GM23338 (cell line): Measurements from ENCODE around the gene GNA12.
"Not testable (repeated sequence)": the region's sequence is repeated elsewhere in the genome, so short reads cannot be mapped to it uniquely, and the experiment has no call there.

Experiments used
- CREB1 ChIP-seq: fragments of 250-450 bp; sonication (Bioruptor Pico); IDR thresholded peaks from 2 replicates; pipeline ENCODE4 v1.5.0; 2020; ENCODE audit warnings: low read depth, mild to moderate bottlenecking, moderate library complexity
- EZH2 ChIP-seq: fragments of 200-600 bp; sonication (generic); IDR thresholded peaks from one replicate; pipeline ENCODE4 v1.8.0; 2017; ENCODE audit warnings: antibody characterized with exemption, mild to moderate bottlenecking, low read depth; ENCODE audit not compliant: unreplicated experiment
- EZH2phosphoT487 ChIP-seq: fragments of 200-600 bp; sonication (generic); IDR thresholded peaks from one replicate; pipeline ENCODE4 v1.8.1; 2018; ENCODE audit warnings: antibody characterized with exemption; ENCODE audit not compliant: unreplicated experiment
- JUNB ChIP-seq: IDR thresholded peaks from one replicate; pipeline ENCODE4 v1.6.1; 2016; ENCODE audit warnings: antibody characterized with exemption; ENCODE audit not compliant: unreplicated experiment
- NANOG ChIP-seq: IDR thresholded peaks from 2 replicates; pipeline ENCODE4 v1.6.1; 2016; ENCODE audit warnings: antibody characterized with exemption, borderline replicate concordance
- POLR2AphosphoS5 ChIP-seq: IDR thresholded peaks from 2 replicates; pipeline ENCODE4 v1.6.1; 2016; ENCODE audit warnings: antibody characterized with exemption, low read depth
- STAT1 ChIP-seq: IDR thresholded peaks from one replicate; pipeline ENCODE4 v1.6.1; 2016; ENCODE audit warnings: antibody characterized with exemption; ENCODE audit not compliant: unreplicated experiment
- ZNF331 ChIP-seq: fragments of 250-450 bp; sonication (Bioruptor Pico); IDR thresholded peaks from 2 replicates; pipeline ENCODE4 v1.5.0; 2020; ENCODE audit warnings: low read depth, mild to moderate bottlenecking, moderate library complexity
- TF ChIP-seq, protein P1 (sequence below), 2 experiments: fragments of 200-600 bp in 1 of 2; sonication (generic) in 1 of 2; conservative IDR thresholded peaks; 2 replicates each; pipeline versions ENCODE4 v1.5.1 to v1.6.1; 2016 to 2017; ENCODE audit warnings: antibody characterized with exemption in 2 of 2, low read depth in 2 of 2, mild to moderate bottlenecking in 2 of 2, moderate library complexity in 1 of 2
- TF ChIP-seq, protein P2 (sequence below): IDR thresholded peaks from 2 replicates; pipeline ENCODE4 v1.6.1; 2016; ENCODE audit warnings: antibody characterized with exemption
- TF ChIP-seq, protein P3 (sequence below): IDR thresholded peaks from one replicate; pipeline ENCODE4 v1.6.1; 2018; ENCODE audit warnings: antibody characterized with exemption; ENCODE audit not compliant: unreplicated experiment
- TF ChIP-seq, protein P4 (sequence below): fragments of 250-450 bp; sonication (Bioruptor Pico); IDR thresholded peaks from 2 replicates; pipeline ENCODE4 v1.5.0; 2020; ENCODE audit warnings: mild to moderate bottlenecking, moderate library complexity

DNA sequence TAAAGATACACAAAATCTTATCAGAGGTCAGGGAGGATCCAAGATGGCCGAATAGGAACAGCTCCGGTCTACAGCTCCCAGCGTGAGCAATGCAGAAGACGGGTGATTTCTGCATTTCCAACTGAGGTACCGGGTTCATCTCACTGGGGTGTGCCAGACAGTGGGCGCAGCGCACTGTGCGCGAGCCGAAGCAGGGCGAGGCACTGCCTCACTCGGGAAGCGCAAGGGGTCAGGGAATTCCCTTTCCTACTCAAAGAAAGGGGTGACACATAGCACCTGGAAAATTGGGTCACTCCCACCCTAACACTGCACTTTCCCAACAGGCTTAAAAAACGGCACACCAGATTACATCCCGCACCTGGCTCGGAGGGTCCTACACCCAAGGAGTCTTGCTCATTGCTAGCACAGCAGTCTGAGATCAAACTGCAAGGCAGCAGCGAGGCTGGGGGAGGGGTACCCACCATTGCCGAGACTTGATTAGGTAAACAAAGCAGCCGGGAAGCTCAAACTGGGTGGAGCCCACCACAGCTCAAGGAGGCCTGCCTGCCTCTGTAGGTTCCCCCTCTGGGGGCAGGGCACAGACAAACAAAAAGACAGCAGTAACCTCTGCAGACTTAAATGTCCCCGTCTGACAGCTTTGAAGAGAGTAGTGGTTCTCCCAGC lies 100.5 kb downstream of the GNA12 start:
- TF ChIP-seq, protein P1, sequence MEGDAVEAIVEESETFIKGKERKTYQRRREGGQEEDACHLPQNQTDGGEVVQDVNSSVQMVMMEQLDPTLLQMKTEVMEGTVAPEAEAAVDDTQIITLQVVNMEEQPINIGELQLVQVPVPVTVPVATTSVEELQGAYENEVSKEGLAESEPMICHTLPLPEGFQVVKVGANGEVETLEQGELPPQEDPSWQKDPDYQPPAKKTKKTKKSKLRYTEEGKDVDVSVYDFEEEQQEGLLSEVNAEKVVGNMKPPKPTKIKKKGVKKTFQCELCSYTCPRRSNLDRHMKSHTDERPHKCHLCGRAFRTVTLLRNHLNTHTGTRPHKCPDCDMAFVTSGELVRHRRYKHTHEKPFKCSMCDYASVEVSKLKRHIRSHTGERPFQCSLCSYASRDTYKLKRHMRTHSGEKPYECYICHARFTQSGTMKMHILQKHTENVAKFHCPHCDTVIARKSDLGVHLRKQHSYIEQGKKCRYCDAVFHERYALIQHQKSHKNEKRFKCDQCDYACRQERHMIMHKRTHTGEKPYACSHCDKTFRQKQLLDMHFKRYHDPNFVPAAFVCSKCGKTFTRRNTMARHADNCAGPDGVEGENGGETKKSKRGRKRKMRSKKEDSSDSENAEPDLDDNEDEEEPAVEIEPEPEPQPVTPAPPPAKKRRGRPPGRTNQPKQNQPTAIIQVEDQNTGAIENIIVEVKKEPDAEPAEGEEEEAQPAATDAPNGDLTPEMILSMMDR (conservative IDR thresholded peaks at IDR 0.05; ENCODE audit: low read depth in 2 of 2): not testable (repeated sequence)
- TF ChIP-seq POLR2AphosphoS5; EZH2phosphoT487; ZNF331; JUNB; CREB1 (CRISPR knock-in tag); EZH2; NANOG; STAT1: not testable (repeated sequence)
- TF ChIP-seq, protein P2, sequence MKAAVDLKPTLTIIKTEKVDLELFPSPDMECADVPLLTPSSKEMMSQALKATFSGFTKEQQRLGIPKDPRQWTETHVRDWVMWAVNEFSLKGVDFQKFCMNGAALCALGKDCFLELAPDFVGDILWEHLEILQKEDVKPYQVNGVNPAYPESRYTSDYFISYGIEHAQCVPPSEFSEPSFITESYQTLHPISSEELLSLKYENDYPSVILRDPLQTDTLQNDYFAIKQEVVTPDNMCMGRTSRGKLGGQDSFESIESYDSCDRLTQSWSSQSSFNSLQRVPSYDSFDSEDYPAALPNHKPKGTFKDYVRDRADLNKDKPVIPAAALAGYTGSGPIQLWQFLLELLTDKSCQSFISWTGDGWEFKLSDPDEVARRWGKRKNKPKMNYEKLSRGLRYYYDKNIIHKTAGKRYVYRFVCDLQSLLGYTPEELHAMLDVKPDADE: not testable (repeated sequence)
- TF ChIP-seq, protein P3, sequence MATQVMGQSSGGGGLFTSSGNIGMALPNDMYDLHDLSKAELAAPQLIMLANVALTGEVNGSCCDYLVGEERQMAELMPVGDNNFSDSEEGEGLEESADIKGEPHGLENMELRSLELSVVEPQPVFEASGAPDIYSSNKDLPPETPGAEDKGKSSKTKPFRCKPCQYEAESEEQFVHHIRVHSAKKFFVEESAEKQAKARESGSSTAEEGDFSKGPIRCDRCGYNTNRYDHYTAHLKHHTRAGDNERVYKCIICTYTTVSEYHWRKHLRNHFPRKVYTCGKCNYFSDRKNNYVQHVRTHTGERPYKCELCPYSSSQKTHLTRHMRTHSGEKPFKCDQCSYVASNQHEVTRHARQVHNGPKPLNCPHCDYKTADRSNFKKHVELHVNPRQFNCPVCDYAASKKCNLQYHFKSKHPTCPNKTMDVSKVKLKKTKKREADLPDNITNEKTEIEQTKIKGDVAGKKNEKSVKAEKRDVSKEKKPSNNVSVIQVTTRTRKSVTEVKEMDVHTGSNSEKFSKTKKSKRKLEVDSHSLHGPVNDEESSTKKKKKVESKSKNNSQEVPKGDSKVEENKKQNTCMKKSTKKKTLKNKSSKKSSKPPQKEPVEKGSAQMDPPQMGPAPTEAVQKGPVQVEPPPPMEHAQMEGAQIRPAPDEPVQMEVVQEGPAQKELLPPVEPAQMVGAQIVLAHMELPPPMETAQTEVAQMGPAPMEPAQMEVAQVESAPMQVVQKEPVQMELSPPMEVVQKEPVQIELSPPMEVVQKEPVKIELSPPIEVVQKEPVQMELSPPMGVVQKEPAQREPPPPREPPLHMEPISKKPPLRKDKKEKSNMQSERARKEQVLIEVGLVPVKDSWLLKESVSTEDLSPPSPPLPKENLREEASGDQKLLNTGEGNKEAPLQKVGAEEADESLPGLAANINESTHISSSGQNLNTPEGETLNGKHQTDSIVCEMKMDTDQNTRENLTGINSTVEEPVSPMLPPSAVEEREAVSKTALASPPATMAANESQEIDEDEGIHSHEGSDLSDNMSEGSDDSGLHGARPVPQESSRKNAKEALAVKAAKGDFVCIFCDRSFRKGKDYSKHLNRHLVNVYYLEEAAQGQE: not testable (repeated sequence)
- TF ChIP-seq, protein P4, sequence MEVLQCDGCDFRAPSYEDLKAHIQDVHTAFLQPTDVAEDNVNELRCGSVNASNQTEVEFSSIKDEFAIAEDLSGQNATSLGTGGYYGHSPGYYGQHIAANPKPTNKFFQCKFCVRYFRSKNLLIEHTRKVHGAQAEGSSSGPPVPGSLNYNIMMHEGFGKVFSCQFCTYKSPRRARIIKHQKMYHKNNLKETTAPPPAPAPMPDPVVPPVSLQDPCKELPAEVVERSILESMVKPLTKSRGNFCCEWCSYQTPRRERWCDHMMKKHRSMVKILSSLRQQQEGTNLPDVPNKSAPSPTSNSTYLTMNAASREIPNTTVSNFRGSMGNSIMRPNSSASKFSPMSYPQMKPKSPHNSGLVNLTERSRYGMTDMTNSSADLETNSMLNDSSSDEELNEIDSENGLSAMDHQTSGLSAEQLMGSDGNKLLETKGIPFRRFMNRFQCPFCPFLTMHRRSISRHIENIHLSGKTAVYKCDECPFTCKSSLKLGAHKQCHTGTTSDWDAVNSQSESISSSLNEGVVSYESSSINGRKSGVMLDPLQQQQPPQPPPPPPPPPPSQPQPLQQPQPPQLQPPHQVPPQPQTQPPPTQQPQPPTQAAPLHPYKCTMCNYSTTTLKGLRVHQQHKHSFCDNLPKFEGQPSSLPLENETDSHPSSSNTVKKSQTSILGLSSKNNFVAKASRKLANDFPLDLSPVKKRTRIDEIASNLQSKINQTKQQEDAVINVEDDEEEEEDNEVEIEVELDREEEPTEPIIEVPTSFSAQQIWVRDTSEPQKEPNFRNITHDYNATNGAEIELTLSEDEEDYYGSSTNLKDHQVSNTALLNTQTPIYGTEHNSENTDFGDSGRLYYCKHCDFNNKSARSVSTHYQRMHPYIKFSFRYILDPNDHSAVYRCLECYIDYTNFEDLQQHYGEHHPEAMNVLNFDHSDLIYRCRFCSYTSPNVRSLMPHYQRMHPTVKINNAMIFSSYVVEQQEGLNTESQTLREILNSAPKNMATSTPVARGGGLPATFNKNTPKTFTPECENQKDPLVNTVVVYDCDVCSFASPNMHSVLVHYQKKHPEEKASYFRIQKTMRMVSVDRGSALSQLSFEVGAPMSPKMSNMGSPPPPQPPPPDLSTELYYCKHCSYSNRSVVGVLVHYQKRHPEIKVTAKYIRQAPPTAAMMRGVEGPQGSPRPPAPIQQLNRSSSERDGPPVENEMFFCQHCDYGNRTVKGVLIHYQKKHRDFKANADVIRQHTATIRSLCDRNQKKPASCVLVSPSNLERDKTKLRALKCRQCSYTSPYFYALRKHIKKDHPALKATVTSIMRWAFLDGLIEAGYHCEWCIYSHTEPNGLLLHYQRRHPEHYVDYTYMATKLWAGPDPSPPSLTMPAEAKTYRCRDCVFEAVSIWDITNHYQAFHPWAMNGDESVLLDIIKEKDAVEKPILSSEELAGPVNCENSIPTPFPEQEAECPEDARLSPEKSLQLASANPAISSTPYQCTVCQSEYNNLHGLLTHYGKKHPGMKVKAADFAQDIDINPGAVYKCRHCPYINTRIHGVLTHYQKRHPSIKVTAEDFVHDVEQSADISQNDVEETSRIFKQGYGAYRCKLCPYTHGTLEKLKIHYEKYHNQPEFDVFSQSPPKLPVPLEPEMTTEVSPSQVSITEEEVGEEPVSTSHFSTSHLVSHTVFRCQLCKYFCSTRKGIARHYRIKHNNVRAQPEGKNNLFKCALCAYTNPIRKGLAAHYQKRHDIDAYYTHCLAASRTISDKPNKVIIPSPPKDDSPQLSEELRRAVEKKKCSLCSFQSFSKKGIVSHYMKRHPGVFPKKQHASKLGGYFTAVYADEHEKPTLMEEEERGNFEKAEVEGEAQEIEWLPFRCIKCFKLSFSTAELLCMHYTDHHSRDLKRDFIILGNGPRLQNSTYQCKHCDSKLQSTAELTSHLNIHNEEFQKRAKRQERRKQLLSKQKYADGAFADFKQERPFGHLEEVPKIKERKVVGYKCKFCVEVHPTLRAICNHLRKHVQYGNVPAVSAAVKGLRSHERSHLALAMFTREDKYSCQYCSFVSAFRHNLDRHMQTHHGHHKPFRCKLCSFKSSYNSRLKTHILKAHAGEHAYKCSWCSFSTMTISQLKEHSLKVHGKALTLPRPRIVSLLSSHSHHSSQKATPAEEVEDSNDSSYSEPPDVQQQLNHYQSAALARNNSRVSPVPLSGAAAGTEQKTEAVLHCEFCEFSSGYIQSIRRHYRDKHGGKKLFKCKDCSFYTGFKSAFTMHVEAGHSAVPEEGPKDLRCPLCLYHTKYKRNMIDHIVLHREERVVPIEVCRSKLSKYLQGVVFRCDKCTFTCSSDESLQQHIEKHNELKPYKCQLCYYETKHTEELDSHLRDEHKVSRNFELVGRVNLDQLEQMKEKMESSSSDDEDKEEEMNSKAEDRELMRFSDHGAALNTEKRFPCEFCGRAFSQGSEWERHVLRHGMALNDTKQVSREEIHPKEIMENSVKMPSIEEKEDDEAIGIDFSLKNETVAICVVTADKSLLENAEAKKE (CRISPR knock-in tag): not testable (repeated sequence)
